HepG2 (cell line): ENCODE results near the gene PRRC2A. TPM values are rescaled to one million over a fixed set of nuclear protein-coding genes. Genes with fewer than 3 reads are reported as not detected.

Source experiments
- ATAC-seq: fragments of 200-7000 bp; cut with Tn5 transposase; 3 replicates; pipeline ENCODE4 v1.9.1; 2020; ENCODE audit warnings: mild to moderate bottlenecking, moderate library complexity
- BruUV-seq: library from RNA; stranded (reverse); fragments of 400-500 nt; replicated peaks from 2 replicates; lab custom pipeline; 2021; lab: Mats Ljungman, UMichigan
- CTCF ChIA-PET: fragments of 300-600 bp; formaldehyde crosslinking; extraction: SDS; loops from one replicate; lab custom pipeline; 2021; ENCODE audit warnings: low total read pairs, inconsistent platforms, low intra/inter-chr PET ratio; lab: Yijun Ruan, JAX
- POLR2A ChIA-PET: fragments of 350-600 bp; sonication (Branson Sonifier 250); formaldehyde crosslinking; loops from one replicate; lab custom pipeline; 2020; ENCODE audit warnings: antibody characterized with exemption, inconsistent platforms; lab: Yijun Ruan, JAX
- DNase-seq: peaks from one replicate; pipeline ENCODE4 v3.0.0-alpha.2; 2015; ENCODE audit warnings: low spot score
- FAIRE-seq: peaks from 3 replicates; lab custom pipeline; 2011; peaks lifted over from hg19 to GRCh38; lab: Jason Lieb, UNC
- H2AFZ ChIP-seq: one replicate; pipeline ENCODE4 v1.6.1; 2011; ENCODE audit warnings: low read length, inconsistent platforms
- H3K27ac ChIP-seq: fragments of 300-600 bp; 3 replicates; pipeline ENCODE4 v1.8.0; 2011; ENCODE audit warnings: mixed run types, mild to moderate bottlenecking, mixed read lengths, low read length, inconsistent platforms; ENCODE audit not compliant: insufficient read depth; ENCODE audit errors: extremely low read length
- H3K27me3 ChIP-seq, 2 experiments: fragments of 200-600 bp in 1 of 2; 2 replicates in 1 of 2; 3 replicates in 1 of 2; pipeline versions ENCODE4 v1.6.0 to v1.8.0; 2011; ENCODE audit warnings: low read length in 2 of 2, mild to moderate bottlenecking in 2 of 2, moderate library complexity in 2 of 2, inconsistent platforms in 1 of 2; ENCODE audit not compliant: insufficient read depth in 2 of 2, control insufficient read depth in 1 of 2
- H3K36me3 ChIP-seq, 2 experiments: fragments of 200-600 bp in 1 of 2; replicated peaks in 1 of 2; 2 replicates in 1 of 2; 3 replicates in 1 of 2; pipeline versions ENCODE4 v1.5.1 to v1.8.0; 2011; ENCODE audit warnings: low read length in 2 of 2, inconsistent platforms in 1 of 2; ENCODE audit not compliant: insufficient read depth in 2 of 2, control insufficient read depth in 1 of 2
- H3K4me1 ChIP-seq: 2 replicates; pipeline ENCODE4 v1.5.1; 2012; ENCODE audit warnings: low read length, inconsistent platforms; ENCODE audit not compliant: insufficient read depth
- H3K4me2 ChIP-seq: 2 replicates; pipeline ENCODE4 v1.6.0; 2011; ENCODE audit warnings: low read depth, low read length, inconsistent platforms
- H3K4me3 ChIP-seq, 3 experiments: fragments of 200-600 bp in 1 of 3; sonication (generic), shearing (Covaris generic) in 1 of 3; replicated peaks in 1 of 3; 2 replicates each; pipeline ENCODE4 v1.5.1; 2011 to 2016; ENCODE audit warnings: low read length in 3 of 3, inconsistent platforms in 2 of 3, low read depth in 2 of 3, mild to moderate bottlenecking in 2 of 3, control low read depth in 1 of 3, mixed read lengths in 1 of 3; ENCODE audit not compliant: insufficient read depth in 1 of 3
- H3K79me2 ChIP-seq: one replicate; pipeline ENCODE4 v1.6.1; 2011; ENCODE audit warnings: low read length, inconsistent platforms; ENCODE audit not compliant: insufficient read depth
- H3K9ac ChIP-seq: 2 replicates; pipeline ENCODE4 v1.6.0; 2011; ENCODE audit warnings: mild to moderate bottlenecking, low read depth, low read length, inconsistent platforms; ENCODE audit not compliant: insufficient read depth
- H3K9me3 ChIP-seq: 2 replicates; pipeline ENCODE4 v1.5.1; 2012; ENCODE audit warnings: mild to moderate bottlenecking, low read length
- H4K20me1 ChIP-seq: 2 replicates; pipeline ENCODE4 v1.6.0; 2011; ENCODE audit warnings: inconsistent platforms, mild to moderate bottlenecking, low read length, moderate library complexity; ENCODE audit not compliant: insufficient read depth
- HOXA3 ChIP-seq: sonication (generic); formaldehyde crosslinking; IDR thresholded peaks from 2 replicates; pipeline ENCODE4 v1.5.0; 2020; ENCODE audit warnings: missing genetic modification reagents
- MAFF ChIP-seq: IDR thresholded peaks from 2 replicates; pipeline ENCODE4 v1.6.1; 2011; ENCODE audit warnings: low read depth, low read length, improper control_type of control experiment
- PCBP1 ChIP-seq: fragments of 200-400 bp; formaldehyde crosslinking; IDR thresholded peaks from 2 replicates; pipeline ENCODE4 v1.6.1; 2017; ENCODE audit warnings: mild to moderate bottlenecking, low read depth, low read length, borderline replicate concordance
- TOPORS ChIP-seq: sonication (generic); formaldehyde crosslinking; IDR thresholded peaks from 2 replicates; pipeline ENCODE4 v1.8.0; 2023; ENCODE audit warnings: mild to moderate bottlenecking, missing genetic modification reagents
- ZNF225 ChIP-seq: sonication (generic); formaldehyde crosslinking; IDR thresholded peaks from 2 replicates; pipeline ENCODE4 v1.4.0; 2020; ENCODE audit warnings: mild to moderate bottlenecking, missing genetic modification reagents
- ZNF790 ChIP-seq: sonication (generic); formaldehyde crosslinking; IDR thresholded peaks from 2 replicates; pipeline ENCODE4 v1.8.0; 2022; ENCODE audit warnings: missing genetic modification reagents, mild to moderate bottlenecking, borderline replicate concordance
- WGBS: methylation state at CpG from one replicate; pipeline ENCODE4 v1.1.6; 2017; ENCODE audit warnings: low lambda C conversion rate; 5-methylcytosine and 5-hydroxymethylcytosine counted together
- in situ Hi-C: cut with HindIII; loops from 2 replicates; pipeline ENCODE4 v1.10.0; 2017; ENCODE audit warnings: low pct_unique_long_range_greater_than_20kb; ENCODE audit not compliant: extremely low pct_ligation_motif_present
- intact Hi-C: fragments of 100-400 bp; cut with micrococcal nuclease; formaldehyde crosslinking; loops from one replicate; pipeline ENCODE4 v1.10.0; 2022; ENCODE audit not compliant: unreplicated experiment
- polyA plus RNA-seq, 8 experiments: library from polyadenylated mRNA; depleted of rRNA in 3 of 8; stranded (reverse) in 7 of 8; unstranded in 1 of 8; fragments of >200 nt; fragmentation: Illumina TruSeq in 4 of 8; extraction: Trizol in 4 of 8; gene quantifications; 2 replicates each; pipeline versions ENCODE4 v1.2.1 to v1.2.3, GENCODE V29; 2011 to 2016; ENCODE audit warnings: low read depth in 4 of 8, missing spikeins in 1 of 8, mixed read lengths in 1 of 8; ENCODE audit not compliant: insufficient read depth in 1 of 8
- total RNA-seq, 5 experiments: library from RNA; depleted of rRNA; stranded (reverse); fragments of >200 nt; fragmentation: Illumina TruSeq; extraction: Trizol; gene quantifications; 2 replicates each; pipeline ENCODE4 v1.2.3, GENCODE V29; 2016; ENCODE audit warnings: low read depth in 1 of 5
- TF ChIP-seq, protein P1 (sequence below): sonication (generic); formaldehyde crosslinking; IDR thresholded peaks from 2 replicates; pipeline ENCODE4 v1.4.0; 2020; ENCODE audit warnings: missing genetic modification reagents, borderline replicate concordance
- TF ChIP-seq, protein P2 (sequence below): sonication (generic); formaldehyde crosslinking; IDR thresholded peaks from 2 replicates; pipeline ENCODE4 v1.5.0; 2020; ENCODE audit warnings: missing genetic modification reagents
- TF ChIP-seq, protein P3 (sequence below): sonication (generic); formaldehyde crosslinking; IDR thresholded peaks from 2 replicates; pipeline ENCODE4 v1.4.0; 2020; ENCODE audit warnings: missing genetic modification reagents
- TF ChIP-seq, protein P4 (sequence below): sonication (generic); formaldehyde crosslinking; IDR thresholded peaks from 2 replicates; pipeline ENCODE4 v1.5.0; 2020; ENCODE audit warnings: mild to moderate bottlenecking, missing genetic modification reagents, moderate library complexity

The PRRC2A gene
- total and polyA plus RNA-seq, 2 of the 13 experiments (the other 11 are each of a cell fraction or from before 2014, with no cell fraction given), result 38.9 to 47.4 TPM

- TF ChIP-seq, protein P1, sequence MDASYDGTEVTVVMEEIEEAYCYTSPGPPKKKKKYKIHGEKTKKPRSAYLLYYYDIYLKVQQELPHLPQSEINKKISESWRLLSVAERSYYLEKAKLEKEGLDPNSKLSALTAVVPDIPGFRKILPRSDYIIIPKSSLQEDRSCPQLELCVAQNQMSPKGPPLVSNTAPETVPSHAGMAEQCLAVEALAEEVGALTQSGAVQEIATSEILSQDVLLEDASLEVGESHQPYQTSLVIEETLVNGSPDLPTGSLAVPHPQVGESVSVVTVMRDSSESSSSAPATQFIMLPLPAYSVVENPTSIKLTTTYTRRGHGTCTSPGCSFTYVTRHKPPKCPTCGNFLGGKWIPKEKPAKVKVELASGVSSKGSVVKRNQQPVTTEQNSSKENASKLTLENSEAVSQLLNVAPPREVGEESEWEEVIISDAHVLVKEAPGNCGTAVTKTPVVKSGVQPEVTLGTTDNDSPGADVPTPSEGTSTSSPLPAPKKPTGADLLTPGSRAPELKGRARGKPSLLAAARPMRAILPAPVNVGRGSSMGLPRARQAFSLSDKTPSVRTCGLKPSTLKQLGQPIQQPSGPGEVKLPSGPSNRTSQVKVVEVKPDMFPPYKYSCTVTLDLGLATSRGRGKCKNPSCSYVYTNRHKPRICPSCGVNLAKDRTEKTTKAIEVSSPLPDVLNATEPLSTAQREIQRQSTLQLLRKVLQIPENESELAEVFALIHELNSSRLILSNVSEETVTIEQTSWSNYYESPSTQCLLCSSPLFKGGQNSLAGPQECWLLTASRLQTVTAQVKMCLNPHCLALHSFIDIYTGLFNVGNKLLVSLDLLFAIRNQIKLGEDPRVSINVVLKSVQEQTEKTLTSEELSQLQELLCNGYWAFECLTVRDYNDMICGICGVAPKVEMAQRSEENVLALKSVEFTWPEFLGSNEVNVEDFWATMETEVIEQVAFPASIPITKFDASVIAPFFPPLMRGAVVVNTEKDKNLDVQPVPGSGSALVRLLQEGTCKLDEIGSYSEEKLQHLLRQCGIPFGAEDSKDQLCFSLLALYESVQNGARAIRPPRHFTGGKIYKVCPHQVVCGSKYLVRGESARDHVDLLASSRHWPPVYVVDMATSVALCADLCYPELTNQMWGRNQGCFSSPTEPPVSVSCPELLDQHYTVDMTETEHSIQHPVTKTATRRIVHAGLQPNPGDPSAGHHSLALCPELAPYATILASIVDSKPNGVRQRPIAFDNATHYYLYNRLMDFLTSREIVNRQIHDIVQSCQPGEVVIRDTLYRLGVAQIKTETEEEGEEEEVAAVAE (CRISPR knock-in tag), result no peak
- TF ChIP-seq ZNF790 (CRISPR knock-in tag) (no peak), HOXA3 (peak; percentile 73), PCBP1 (no peak)
- TF ChIP-seq, all 625 proteins: peak for 241
Observed at GRCh38 chr6:31664790-31665500, 44.4 kb downstream of the PRRC2A start, which contains the start of gene GPANK1 (continued).

DNA sequence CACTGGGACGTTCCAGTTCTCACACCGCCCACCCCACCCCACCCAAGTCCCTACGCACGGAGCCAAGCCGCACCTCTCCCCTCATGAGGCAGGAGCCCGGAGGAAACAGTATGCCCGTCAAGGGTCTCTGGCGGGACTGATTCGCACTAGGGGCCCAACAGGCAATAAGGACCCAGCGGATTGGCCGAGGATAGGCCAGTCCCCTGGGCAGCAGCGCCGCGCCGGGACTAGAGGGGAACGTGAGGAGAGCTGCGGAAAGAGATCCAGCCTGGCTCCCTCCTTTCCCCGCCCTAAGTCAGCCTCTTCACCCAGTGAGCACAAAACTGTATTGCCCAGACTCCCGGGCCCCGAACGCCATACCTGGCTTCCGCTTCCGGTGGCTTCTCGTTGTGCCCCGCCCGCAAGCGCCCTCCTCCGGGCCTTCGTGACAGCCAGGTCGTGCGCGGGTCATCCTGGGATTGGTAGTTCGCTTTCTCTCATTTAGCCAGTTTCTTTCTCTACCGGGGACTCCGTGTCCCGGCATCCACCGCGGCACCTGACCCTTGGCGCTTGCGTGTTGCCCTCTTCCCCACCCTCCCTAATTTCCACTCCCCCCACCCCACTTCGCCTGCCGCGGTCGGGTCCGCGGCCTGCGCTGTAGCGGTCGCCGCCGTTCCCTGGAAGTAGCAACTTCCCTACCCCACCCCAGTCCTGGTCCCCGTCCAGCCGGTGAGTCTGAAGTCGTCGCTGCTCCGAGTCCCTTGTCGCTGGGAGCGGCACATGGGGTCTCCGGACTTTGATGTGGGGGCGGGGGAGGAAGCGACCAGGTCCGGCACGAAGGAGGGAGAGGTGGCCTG is 45.2 kb downstream of the PRRC2A start, which contains the start of gene CSNK2B:
Gene CSNK2B (plus strand): TSS at position 580 of the 836 bp plus-strand sequence. CDS start 752 bp downstream, outside the sequence.
- H3K36me3 ChIP-seq, result peaks cover 25 to 48% of the 10 kb centered on the region in 2 experiments
- H3K9me3 ChIP-seq, result no peaks in the 10 kb centered on the region
- peak within 1 kb of the TSS; percentile 94 for H3K4me2 ChIP-seq
- no peaks in the 10 kb centered on the region for H4K20me1 ChIP-seq
- peak; percentile 84 for FAIRE-seq
- H3K4me3 ChIP-seq, result peak within 1 kb of the TSS; percentile 93 to 98 (median 94)
- POLR2A ChIA-PET, result interaction anchor here (0.6 to 7.4 kb wide), 28 partner anchors 12 to 512 kb away, joined by 3 to 438 read pairs (median 4); partner anchors contain the start of genes ABHD16A, APOM, ATP6V1G2 and BAG6
- in situ Hi-C loops, result no loop called here
- peaks cover 71% of the 10 kb centered on the region for H3K4me1 ChIP-seq
- no peak within 1 kb of the TSS for H2AFZ ChIP-seq
- peak; percentile 83 for ATAC-seq
- H3K27ac ChIP-seq, result peak within 1 kb of the TSS; percentile 99
- intact Hi-C loops, result loop anchor here (1.0 to 5.0 kb wide), 3 partner anchors 43 to 167 kb away; partner anchors contain the start of gene PRRC2A
- H3K79me2 ChIP-seq, result peaks cover 58% of the 10 kb centered on the region
- WGBS, result 1% methylated on average over 55 of the region's 63 CpGs
- no TSS peak for BruUV-seq
- peak; percentile 99 for DNase-seq
- peak within 1 kb of the TSS; percentile 98 for H3K9ac ChIP-seq
- no peaks in the 10 kb centered on the region; a peak in 1 of 5 replicates for H3K27me3 ChIP-seq
- CTCF ChIA-PET, result no interaction called here
- TF ChIP-seq TOPORS (CRISPR knock-in tag) (peak; percentile 83), ZNF225 (CRISPR knock-in tag) (no peak; the same call in 1 of the 2 replicates), MAFF (no peak)
- TF ChIP-seq, protein P2, sequence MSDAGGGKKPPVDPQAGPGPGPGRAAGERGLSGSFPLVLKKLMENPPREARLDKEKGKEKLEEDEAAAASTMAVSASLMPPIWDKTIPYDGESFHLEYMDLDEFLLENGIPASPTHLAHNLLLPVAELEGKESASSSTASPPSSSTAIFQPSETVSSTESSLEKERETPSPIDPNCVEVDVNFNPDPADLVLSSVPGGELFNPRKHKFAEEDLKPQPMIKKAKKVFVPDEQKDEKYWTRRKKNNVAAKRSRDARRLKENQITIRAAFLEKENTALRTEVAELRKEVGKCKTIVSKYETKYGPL, result no peak
- TF ChIP-seq, protein P3, sequence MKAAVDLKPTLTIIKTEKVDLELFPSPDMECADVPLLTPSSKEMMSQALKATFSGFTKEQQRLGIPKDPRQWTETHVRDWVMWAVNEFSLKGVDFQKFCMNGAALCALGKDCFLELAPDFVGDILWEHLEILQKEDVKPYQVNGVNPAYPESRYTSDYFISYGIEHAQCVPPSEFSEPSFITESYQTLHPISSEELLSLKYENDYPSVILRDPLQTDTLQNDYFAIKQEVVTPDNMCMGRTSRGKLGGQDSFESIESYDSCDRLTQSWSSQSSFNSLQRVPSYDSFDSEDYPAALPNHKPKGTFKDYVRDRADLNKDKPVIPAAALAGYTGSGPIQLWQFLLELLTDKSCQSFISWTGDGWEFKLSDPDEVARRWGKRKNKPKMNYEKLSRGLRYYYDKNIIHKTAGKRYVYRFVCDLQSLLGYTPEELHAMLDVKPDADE (CRISPR knock-in tag), result no peak
- TF ChIP-seq, protein P4, sequence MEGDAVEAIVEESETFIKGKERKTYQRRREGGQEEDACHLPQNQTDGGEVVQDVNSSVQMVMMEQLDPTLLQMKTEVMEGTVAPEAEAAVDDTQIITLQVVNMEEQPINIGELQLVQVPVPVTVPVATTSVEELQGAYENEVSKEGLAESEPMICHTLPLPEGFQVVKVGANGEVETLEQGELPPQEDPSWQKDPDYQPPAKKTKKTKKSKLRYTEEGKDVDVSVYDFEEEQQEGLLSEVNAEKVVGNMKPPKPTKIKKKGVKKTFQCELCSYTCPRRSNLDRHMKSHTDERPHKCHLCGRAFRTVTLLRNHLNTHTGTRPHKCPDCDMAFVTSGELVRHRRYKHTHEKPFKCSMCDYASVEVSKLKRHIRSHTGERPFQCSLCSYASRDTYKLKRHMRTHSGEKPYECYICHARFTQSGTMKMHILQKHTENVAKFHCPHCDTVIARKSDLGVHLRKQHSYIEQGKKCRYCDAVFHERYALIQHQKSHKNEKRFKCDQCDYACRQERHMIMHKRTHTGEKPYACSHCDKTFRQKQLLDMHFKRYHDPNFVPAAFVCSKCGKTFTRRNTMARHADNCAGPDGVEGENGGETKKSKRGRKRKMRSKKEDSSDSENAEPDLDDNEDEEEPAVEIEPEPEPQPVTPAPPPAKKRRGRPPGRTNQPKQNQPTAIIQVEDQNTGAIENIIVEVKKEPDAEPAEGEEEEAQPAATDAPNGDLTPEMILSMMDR (CRISPR knock-in tag), result peak; percentile 21
